ENCODE measurements around the gene MYO1H. TPM values are rescaled to one million over a fixed set of nuclear protein-coding genes. Genes with fewer than 3 reads are reported as not detected.
"Not testable (repeated sequence)": the region's sequence is repeated elsewhere in the genome, so short reads cannot be mapped to it uniquely, and the experiment has no call there.

Gene MYO1H
- polyA plus RNA-seq, 1 donor: 0.33 TPM

DNA sequence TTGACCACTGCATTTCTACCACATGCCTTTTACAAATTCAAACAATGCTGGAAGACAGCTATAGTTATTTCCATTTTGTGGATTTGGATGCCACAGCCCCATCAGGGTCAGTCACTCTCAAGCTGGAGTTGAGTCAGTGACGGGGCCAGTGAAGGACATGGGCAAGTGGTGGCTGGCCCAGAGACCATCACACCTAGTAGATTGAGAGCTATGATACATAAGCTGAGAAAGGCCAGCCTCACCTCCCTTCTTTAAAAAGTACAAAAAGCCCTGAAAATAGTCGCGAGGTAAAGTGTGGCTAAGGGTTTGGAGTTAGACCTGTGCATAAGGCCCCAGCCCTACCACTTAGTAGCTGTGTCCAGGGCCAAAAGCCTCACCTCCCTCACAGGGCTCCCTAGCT lies 125.3 kb downstream of the MYO1H start:
- DNase-seq (ENCODE audit: low read depth): no peak

DNA sequence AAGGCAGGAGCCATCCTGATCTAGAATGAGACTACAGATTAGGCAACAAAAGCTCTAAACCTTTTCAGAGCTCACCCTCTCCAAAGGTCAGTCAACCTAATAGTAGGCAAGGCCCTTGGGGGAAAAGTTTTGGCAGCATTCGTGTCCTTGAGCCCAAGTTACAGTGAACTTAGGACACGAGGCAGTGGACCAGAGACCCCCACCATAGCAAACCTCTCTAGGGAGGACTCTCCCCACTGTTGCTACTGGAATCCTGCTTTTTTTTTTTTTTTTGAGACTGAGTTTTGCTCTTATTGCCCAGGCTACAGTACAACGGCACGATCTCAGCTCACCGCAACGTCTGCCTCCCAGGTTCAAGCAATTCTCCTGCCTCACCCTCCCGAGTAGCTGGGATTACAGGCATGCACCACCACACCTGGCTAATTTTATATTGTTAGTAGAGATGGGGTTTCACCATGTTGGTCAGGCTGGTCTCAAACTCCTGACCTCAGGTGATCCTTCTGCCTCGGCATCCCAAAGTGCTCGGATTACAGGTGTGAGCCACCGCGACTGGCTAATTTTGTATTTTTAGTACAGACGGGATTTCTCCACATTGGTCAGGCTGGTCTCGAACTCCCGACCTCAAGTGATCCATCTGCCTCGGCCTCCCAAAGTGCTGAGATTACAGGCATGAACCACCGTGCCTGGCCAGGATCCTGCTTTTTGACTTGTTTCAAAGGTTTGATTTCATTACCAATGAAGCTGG lies 126.0 kb downstream of the MYO1H start:
- DNase-seq (ENCODE audit: low read depth): not testable (repeated sequence)

DNA sequence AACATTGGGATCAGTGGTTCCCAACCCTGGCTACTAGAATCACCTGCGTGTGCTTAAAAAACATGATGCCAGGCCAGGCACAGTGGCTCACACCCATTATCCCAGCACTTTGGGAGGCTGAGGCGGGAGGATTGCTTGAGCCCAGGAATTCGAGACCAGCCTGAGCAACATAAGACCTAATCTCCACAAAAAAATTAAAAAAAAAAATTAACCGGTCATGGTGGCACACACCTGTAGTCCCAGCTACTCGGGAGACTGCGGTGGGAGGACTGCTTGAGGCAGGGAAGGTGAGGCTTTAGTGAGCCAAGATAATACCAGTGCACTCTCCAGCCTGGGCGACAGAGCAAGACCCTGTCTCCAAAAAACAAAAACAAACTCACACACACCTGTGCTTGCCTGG lies 127.4 kb downstream of the MYO1H start:
- DNase-seq (ENCODE audit: low read depth): no peak

DNA sequence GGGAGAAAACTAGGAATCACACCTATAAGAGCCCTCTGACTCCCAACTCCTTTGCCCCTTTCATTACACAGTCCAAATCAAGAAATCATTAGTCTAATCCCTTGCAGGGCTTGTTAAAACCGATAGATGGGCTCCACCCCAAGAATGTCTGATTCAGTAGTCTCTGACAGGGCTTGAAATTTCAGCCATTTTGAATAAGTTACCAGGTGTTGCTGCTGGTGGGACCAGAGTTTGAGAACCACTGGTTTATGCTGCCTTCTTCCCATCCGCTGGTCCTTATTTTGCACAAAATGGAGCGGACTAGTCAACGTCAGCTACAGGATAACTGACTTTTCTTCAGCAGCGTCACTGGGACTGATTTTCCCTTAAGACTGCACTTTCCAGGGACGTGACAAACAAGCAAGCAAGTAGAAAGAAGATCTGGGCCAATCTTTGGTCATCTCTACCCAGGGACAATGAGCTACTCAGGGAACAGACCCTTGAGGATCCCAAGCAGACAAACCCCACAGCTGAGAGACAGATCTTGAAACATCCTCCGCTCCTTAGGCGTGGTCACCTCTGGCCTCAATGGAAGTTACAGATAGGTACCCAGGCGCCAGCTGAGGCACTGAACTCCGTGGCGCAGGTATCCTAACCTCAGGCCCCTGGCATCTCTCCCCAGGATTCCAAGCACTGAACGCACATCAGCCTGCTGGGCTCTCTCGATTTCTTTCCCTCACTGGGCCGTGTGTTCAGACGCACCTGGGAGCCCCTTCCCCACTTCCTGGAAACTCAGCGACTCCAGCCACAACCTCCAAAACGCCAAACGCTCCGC lies 128.5 kb downstream of the MYO1H start:
- DNase-seq (ENCODE audit: low read depth): no peak

DNA sequence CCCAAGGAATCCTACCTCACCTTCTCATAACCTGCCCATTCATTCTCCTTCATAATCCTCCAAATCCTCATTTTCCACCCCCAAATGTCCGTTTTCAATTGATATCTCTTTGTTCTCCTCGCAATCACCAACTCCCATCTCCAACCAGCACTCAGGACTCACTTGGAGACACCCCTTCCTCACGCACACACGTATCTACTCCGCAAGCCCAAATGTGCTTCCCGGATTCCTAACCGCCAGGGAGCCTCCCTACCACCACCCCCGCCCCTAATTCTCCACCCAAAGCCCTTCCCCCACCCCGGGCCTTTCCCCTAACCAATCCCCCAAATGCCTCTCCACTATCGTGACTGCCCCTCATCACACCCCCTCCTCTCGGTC lies 129.1 kb downstream of the MYO1H start:
- DNase-seq (ENCODE audit: low read depth): no peak

DNA sequence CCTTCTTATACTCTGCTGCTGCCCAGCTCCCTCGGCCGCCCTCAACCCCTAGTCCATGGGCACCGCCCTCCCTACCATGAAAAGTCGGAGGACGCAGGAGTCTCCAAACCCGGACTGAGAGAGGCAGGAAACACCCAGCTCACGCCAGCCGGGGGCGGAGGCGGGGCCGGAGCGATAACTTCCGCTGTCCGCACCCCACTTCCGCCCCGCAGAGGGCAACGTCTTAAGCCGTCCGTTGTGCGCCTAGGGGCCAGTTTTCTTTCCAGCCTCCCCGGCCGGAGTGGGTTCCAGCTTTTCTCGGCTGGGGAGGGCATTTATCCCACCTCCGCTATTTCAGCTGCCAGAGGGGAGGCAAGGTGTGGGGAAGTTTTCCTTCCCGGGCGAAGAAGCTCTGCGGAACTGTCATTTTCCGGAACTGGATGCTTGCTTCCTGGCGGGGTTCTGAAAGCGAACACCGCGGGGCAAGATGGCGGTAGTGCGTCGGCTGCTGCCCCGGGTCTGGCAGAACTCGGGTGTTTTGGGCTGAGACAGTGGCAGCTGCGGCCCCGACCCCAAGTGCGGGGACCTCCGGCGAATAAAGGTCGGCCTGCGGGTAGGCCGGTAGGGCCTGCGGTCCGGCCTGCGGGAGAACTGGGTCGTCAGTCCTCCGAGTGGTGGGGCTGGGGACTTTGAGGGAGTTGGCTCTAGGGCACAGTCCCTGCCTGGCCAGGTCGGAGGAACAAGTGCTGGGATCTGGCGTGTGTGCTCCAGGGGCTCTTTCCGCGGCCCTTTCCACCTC lies 129.7 kb downstream of the MYO1H start, which contains the start of the genes KCTD10 and UBE3B:
Gene KCTD10, minus strand, starts transcription at position 116 of the 778 bp plus-strand sequence. Its CDS starts 38 bp downstream, at position 78.
Gene UBE3B, plus strand, starts transcription at position 450 of the 778 bp plus-strand sequence. CDS start 5,918 bp downstream, outside the sequence.
- DNase-seq (ENCODE audit: low read depth): peak; percentile 56

DNA sequence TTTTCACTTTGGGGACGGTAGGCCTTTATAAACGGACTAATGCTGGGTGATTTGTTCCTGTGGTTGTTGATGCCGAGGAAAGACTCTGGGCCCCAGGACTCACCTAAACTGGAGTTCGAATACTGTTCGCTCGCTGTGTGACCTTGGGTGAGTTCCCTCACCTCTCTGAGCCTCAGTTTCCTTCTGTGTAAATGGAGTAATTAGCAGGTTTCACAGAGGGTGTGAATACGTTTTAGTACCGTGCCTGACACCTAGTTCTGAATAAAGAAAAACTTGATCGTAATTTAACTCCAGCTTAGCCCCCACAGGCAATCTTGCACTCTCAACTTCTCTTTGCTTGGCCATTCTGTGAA lies 130.2 kb downstream of the MYO1H start:
- DNase-seq (ENCODE audit: low read depth): no peak

DNA sequence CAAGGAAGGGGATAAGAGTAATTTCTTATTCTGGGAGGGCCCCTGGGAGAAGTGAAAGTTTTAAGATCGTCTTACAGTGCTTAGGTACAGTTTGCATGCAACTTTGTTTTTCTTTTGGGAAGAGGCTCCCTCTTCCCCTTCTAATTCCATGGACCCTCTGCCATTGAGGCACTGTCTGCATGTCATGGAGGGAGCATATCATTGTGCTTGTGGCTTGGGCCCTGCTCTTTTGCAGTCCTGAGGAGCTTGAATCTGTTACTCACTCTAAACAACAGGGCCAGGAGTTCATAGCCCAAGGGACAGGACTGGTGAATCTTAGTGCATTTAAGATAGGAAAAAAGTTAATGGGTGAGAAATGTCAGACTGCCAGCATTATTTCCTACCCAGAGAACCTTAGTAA lies 132.1 kb downstream of the MYO1H start:
- DNase-seq (ENCODE audit: low read depth): no peak

DNA sequence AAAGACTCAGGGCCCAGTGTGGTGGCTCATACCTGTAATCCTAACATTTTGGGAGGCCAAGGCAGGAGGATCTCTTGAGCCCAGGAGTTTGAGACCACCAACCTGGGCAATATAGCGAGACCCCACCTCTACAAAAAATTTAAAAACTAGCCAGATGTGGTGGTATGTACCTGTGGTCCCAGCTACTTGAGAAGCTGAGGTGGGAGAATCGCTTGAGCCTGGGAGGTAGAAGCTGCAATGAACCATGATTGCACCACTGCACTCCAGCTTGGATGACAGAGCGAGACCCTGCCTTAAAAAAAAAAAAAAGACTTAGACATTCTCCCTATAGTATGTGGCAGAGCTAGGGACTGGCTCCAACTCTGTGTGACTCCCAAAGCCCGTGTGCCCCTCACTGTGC lies 132.7 kb downstream of the MYO1H start:
- DNase-seq (ENCODE audit: low read depth): no peak

DNA sequence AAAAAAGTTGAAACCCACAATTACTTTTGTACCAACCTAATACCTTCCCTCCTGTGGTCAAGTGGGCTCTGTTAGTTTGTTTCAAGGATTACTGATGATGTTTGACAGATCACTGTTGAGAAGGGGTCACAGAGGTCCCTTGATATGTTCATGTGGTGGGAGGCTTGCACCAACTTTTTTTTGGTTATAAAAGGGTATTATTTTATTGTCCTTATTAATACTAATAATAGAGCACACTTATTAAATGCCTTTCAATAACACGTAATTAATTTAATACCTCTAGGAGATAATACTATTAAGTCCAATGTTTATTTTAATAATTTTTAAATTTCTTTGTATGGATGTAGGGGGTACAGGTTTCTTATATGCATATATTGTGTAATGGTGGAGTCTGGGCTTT lies 134.2 kb downstream of the MYO1H start:
- no peak for DNase-seq (ENCODE audit: low read depth)

DNA sequence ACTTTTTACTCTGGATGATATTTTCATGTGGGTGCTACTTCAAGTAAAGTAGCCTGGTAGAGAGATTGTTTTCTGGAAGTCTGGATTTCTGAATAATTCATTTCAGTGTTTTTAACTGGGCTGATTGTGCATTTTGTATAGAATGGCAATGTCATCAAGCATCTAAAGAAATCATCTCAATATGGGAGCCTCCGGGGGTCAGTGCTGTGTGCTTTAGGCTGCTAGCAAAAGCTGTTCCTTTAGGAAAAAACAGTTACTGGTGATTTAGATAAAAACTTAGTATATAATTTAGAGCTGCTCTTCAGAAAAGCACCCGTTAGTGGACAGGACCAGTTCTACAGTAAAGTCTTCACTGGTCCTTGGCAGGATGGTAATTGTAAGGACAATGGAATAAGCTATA lies 134.8 kb downstream of the MYO1H start:
- DNase-seq (ENCODE audit: low read depth): no peak

DNA sequence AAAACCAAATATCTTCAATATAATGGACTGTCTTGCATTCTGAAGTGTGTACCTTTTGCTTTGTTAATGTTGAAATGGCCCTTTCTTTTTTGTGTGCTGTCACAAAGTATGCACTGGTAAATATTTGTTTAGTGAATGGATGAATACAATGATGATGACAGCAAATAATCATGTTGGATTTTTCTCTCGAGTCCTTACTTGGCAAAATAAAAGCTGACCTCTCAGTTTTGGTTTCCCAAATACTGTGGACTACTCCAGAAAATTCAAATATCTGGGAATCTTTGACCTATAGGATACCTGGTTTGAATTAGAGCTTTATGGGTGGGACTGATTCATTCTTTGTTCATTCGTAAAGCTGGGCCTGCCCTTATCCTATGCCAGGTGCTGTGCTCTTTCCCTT lies 135.2 kb downstream of the MYO1H start:
- no peak for DNase-seq (ENCODE audit: low read depth)

DNA sequence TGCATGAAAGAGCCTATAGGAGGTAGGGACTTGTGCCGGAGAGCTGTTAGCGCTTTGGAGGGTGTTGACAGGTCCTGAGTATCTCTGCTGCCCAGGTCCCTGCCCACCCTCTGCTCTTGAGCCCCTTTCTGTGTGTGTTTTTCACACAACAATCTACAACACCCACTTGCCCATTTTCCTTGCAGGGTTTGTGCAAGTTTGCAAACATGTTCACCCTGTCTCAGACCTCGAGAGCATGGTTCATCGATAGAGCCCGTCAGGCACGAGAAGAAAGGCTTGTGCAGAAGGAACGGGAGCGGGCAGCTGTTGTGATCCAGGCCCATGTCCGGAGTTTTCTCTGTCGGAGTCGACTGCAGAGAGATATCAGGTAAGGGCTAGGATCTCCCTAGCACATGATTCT lies 135.6 kb downstream of the MYO1H start:
- no peak for DNase-seq (ENCODE audit: low read depth)

DNA sequence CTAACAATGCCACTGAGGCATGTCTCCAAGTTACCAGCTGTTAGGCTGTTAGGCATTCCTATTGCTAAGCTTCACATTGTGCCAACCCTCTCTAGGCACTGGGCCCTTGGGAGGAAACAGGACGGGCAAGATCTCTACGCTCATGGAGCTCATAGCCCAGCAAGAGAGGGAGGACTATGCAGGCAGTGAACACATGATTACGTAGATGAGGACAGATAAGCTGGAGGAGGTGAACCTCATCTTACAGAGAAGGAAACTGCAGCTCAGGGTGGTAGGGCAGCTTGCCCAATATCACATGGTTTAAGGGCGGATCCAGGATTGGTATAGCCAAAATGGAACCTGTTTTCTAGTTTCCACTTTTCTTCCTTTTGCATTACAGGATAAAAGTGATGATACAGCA lies 137.5 kb downstream of the MYO1H start:
- no peak for DNase-seq (ENCODE audit: low read depth)

DNA sequence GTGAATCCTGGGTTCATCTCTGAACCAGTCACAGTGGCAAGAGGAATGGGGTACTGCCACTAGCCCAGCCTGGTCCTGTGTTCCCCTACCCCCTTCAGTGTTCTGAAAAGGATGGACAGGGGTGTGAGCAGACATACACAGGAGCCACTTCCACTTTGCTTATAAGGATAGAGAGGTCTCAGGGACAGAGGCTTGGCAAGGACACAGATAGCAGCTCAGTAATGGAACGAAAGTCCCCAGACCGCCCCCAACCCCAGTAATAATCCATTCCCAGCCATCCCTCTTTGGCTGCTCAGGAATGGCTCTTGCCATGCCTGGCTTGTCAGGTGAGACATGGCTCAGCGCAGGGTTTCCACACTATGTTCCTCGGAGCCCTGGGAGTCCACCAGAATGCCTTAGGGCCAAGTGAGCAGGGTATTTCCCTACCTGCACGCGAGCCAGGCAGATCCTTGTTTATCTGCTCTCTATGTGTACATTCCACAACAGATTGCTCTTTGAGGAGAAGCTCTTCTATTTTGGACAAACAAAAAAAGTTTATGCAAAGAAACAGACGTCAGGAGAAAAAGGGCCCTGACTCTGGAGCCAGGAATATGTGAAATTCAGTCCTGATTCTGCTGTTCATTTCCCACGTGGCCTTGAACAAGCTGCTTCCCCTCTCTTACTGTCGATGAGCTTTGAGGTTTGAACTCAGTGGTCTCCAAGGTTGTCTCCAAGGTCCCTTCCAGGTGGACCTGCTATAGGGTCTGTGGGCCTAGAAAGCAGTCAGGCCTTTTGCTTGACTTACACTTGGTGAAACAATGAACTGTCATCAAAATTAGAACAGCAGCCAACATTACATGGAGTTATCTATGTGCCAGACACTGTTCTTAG lies 139.7 kb downstream of the MYO1H start:
- no peak for DNase-seq (ENCODE audit: low read depth)

DNA sequence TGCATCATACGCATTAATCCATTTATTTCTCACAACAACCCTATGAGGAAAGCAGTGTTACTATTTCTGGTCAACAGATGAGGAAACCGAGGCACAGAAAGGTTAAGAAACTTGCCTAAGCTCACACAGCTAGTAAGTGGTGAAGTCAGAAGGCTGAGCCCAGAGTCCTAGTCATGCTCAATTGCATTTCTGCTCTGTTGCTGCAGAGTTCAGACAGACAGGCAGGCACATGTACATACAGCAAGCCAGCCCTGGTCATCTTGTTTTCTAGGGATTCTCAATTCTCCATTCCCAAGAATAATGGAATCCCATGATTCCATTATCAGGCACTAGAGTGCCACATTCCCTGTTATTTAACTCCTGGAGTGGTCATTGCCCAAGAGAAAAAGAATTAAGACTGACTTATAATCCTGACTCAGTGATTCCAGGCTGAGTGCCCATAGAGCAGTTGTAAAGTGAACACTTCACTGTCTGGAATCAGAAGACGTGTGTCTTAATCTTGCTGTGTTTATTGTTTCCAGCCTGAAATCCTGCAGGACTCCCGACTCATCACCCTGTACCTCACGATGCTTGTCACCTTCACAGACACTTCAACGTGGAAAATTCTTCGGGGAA lies 140.5 kb downstream of the MYO1H start:
- no peak for DNase-seq (ENCODE audit: low read depth)

DNA sequence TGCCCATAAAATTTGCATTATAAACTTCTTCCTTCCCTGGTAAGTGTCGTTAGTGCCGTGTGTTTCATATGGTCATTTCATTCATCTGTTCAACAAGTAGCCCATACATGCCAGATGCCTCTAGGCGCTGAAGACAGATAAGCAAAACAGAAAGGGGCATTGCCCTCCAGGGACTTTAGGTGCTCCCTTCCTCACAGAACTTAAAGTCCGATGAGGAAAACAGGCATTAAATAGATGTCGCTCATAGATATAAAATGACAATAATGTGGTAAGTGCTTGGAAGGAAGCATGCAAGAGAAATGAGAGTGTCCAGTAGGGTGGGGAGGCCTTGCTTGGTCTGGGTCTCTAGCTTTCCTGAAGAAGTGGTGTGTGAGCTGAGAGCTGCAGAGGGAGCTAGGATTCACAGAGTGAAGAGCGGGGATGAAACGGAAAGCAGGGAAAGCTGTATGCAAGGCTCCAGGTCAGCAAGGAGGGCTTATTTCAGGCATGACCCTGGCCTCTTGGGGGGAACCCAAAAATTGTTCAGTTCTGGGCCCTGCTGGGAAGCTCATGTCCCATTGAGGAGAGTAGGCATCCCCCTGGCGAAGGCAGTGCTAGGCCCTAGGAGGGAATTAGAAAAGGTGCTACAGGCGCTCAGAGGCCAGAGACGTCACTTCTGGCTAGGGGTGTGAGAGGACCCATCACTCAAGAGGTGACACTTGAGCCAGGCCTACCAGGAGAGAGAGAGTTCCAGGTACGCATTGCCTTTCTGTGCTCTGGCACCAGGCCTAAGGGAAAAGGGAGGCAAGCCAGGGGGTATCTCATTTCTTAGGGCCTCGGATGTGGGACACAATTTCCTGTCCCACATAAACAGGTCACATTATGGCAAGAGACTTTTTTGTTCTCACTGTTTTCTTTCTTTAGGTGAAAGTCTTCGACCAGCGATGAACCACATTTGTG lies 141.6 kb downstream of the MYO1H start:
- DNase-seq (ENCODE audit: low read depth): no peak

DNA sequence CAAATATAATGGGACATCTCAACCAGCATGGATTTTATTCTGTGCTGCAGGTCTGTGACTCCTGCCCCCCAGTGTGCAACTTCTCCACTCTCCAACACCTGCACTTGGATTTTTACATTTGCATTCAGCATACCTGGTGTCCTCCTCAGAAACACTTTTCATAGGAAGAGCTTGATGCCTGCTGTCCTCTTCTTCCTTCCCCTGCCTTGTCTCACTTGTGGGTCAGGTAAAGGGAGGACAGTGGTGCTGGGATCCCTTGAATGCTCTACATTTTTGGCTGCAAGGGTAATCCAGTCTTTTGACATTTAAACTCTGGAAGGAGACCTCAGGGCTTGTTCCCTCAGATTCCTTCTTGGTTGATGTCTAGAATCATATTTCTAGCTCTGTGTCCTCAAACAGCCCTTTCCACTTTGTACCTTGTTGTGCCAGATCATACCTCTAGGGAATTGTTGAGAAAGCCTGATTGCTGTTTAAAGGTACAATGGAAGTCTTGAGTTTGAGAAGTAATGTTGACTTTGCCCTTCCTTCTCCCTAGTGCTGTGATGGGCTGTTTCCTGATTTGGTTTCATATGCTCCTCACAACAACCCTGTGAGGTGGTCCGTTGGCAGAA lies 142.4 kb downstream of the MYO1H start:
- DNase-seq (ENCODE audit: low read depth): no peak

DNA sequence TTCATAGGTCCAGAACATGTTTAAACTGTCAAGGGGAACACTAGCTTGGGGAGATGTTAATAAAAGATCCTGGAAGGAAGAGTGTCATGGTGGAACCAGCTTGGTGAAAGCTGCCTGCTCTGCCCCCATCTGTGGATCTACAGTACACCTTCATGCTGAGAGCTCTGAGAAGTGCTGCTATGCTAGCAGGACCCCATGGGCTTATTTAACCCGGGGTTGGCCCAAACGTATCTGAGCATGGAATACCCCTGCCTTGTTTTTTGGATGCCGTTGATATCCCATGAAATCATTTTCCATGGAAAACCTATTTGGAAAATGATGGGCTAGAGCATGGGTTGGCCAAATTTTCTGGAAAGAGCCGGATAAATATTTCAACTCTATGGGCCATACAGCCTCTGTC lies 144.0 kb downstream of the MYO1H start:
- no peak for DNase-seq (ENCODE audit: low read depth)
